GM19193 (cell line): ENCODE results near the gene TBX4.

Experiments
- POLR2A ChIP-seq: IDR thresholded peaks from 4 replicates; pipeline ENCODE4 v1.6.1; 2011; ENCODE audit not compliant: insufficient read depth, insufficient read length; ENCODE audit errors: extremely low read depth

TBX4 gene

DNA sequence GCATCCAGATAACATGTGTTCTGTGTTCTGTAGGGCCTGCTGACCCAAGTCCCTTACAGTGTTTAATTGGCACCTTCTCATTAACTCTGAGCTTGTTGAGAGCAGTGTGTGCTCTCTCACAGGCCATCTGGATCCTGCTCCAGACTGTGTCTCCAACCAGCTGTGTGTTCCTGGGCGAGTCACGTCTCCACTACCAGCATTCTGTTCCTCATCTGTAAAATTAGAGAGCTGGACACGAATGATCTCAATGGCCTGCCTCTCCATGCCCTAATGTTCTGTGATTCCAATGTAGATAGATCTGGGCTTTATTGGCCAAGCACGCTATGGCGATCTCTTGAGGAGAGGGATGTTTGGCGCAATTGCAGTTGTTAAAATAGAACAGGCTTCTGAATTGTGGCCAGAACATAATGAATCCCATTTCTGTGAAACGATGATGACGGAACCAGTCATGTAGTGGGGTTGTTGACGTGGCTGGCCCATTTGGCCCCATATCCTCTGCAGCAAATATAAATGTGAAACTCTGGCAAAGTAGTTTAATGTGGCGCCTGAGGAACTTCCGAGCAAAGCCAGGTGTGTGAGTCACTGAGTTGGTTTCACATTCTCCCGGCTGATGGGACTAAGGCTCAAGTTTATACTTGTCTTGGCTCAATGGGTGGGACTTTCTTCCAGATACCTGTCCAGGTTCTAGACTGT lies 22.2 kb downstream of the TBX4 start:
- no peak for TF ChIP-seq POLR2A

DNA sequence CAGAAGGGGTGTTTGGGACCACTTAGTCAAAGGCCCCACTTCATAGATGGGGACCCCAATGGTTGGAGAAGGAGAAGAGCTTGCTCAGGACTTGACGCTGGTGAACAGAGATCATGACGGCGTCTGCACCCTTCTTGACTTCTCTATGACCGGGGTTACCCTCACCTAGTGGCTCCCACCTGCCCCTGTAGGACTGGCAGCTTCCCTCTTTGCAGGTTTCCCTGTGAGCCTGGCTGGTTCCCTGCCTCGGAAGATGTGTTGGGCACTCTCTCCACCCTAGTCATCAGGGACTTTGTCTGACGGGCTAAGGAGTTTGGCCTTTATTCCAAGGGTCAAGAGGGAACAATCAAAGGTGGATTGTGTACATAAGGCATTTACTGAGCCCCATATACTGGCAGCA lies 22.7 kb downstream of the TBX4 start:
- no peak for TF ChIP-seq POLR2A

DNA sequence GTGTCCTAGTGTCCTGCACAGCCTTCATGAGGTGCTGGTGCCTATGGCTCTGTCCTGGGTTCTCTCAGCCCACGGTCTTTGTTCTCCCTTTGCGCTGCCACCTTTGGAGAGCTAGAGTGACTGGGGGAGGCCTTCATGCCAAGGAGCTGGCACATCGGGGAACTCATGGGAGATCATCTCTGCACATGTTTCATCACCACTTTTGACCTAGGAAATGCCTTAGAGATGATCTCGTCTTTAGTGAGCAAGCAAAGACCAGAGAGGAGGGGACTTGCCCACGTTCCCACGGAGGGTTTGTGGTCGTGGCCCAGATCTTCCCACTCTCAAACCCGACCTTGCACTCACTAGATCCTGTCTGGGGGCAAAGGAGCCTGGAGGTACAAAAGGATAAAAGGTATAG lies 23.5 kb downstream of the TBX4 start:
- TF ChIP-seq POLR2A, result no peak

DNA sequence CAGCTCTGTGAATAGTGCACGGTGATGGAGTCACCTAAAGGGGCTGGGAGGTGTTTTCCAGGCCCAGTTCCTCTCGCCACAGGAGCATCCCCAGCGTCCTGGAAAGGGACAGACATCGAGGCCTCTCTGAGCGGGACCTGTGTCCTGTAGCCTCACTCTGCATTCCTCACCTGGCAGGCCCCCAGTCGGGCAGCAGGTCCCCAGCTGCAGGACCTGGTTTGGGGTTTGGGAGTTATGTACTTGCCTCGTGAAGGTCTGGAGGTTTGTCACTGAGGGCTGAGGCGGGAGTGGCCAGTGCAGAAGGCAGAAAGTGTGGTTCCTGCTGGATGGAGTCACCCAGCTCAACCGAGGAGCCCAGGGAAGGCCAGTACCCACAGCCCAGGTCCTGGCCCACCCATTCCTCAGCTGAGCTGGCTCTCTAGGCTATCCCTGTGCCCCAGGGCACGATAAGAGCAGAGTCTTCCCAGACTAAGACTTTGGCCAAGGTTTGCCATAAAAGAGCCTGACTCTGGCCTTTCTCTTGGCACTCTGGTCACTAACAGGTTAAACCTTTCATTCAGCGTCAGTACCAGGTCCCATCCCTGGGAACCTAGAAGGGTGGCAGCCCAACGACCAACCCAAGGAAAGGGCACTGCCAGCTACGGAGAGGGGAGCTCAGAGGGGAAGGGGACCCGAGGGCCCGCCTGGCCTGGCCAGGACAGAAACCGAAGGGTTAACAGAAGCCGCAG lies 24.4 kb downstream of the TBX4 start:
- TF ChIP-seq POLR2A, result no peak

DNA sequence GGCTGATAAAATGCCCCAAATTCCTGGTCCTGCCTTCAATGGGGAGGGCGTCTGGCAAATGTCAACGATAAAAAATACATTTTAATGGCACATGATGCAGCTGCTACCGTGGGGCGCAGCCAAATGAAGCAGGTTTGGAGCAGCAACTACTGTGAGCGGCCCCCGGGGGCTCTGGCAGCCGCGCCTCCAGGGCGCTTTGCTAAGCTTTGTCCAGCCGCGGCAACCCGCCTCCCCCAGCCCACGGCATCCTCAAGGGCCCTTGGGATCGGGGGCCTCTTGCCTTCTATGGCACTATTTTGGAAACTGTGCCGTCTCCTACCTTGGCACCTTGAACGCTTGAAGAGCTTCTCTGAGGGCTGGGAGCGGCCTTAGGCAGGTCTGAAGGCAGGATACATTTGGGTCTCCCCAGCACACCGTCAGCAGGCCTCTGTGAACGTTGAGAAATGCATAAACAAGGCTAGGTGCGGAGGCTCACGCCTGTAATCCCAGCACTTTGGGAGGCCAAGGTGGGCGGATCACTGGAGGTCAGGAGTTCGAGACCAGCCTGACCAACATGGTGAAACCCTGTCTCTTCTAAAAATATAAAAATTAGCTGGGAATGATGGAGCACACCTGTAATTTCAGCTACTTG lies 25.1 kb downstream of the TBX4 start:
- TF ChIP-seq POLR2A, result no peak

DNA sequence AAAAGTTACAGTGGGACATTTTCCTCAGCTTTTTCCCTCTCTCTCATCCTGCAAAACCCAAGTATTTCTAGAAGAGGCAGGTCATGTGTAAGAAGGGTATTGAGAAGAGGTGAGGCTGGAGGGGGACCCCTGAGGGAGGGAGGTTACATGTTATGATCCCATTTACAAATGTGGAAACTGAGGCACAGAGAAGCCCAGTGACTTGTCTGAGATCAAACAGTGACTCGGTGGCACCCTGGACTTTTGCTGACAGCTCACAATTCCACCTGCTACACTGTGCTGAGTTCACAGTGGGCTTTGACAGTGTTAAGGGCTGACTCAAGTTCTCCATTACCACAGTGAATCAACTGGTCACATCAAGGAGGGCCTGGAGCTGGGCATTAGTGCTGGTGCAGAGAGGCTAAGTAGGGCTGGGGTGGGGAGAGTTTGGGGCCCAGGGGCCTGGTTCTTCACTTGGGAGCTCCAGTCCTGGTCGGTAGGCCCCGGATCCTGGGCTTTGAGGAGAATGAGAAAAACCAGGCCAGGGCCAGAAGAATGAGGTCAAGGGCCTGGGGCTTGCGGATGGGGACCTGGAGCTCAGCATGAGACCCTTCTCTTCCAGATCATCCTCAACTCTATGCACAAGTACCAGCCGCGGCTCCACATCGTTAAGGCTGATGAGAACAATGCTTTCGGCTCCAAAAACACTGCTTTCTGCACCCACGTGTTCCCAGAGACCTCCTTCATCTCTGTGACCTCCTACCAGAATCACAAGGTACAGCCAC lies 26.0 kb downstream of the TBX4 start:
- no peak for TF ChIP-seq POLR2A

DNA sequence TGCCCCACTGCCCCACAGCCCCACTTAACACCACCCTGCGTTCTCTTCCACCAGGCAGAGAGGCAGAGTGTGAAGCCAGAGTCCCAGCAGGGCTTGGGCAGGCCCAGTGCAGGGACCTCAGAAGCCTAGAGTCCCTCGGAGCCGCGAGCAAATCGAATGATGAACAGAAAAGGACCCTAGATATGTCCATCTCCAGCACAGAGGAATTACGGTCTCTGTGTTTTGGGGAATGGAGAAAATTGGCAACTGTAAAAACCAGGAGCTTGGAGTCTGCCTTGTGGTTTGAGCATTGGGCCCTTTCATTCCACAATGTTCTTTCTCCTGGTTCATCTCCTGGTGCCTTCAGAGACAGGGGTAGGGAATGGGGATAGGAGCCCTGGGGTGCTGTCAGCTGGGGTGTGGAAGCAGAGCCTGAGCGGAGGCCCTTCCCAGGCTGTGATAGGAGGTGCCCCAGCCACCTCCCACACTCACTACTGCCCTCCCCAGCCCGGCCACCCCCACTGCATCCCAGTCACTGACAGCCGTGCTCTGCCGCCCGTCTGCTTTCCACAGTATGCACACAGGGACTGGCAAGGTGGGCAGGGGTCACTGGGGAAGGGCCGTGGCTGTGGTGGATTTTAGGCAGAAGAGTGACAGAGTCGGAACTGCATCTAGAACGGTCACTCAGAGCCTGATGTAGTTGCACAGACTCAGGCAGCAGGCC lies 26.7 kb downstream of the TBX4 start:
- TF ChIP-seq POLR2A, result no peak

DNA sequence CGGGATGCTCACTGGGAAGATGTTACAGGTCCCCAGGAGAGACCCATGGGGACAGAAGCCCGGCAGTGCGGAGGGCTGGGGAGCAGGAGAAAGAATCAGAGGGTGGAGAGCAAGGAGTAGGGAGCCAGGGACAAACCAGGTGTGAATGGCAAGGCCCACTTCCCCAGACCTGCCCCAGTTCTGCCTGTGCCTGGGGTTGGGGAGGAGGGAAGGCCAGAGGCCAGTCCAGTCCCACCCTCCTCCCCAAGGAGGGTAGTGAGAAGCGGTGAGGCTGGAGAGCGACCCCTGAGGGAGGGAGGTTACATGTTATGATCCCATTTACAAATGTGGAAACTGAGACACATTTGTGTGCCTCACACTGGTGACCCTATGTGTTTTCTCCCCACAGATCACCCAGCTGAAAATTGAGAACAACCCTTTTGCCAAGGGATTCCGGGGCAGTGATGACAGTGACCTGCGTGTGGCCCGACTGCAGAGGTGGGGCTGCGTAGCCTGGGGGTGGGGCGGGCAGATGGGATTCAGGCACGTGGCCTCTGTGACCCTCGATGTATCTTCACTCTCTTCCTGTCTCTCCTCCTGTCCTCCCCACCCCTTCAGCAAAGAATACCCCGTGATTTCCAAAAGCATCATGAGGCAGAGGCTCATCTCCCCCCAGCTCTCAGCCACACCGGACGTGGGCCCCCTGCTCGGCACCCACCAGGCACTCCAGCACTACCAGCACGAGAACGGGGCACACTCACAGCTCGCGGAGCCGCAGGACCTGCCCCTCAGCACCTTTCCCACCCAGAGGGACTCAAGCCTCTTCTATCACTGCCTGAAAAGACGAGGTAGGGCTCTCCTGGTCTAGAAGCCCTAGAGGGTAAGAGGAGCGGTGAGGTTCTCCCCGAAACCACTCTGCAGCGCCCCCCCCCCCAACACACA lies 27.5 kb downstream of the TBX4 start:
- no peak for TF ChIP-seq POLR2A

DNA sequence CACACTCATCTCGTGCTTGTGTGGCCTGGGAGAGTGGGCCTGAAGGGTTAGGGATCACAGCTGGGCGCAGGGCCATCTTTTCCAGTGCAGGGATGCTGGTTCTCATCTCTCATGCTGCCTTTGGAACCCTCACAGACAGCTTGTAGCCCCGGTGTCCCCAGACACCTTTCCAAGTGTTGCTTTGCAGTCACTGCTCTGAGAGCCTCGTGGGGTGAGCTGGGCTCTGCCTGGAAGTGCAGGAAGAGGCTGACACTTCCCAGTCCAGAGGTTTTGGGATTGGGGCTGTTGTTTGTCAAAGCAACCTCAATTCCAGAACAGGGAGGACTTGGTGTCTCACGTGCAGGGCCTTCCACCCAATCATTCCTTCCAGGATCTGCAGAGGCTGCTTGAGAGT lies 28.2 kb downstream of the TBX4 start:
- no peak for TF ChIP-seq POLR2A

DNA sequence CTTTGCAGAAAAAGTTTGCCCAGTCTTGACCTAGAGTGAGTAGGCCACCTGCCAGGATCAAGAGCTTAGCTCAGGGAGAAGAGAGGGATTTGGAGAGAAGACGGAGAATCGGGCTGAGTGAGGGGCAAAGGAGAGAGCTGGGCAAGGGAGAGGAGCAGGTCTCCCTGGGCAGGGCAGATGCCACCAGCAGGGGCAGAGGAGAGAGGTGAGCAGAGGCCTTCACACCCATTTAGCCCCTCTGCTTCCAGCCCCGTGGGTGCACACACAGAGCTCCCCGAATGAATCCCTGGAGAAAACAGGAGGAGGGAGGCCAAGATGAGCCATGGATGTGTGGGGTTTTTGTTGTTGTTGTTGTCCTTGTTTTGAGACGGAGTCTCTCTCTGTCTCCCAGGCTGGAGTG lies 29.2 kb downstream of the TBX4 start:
- no peak for TF ChIP-seq POLR2A

DNA sequence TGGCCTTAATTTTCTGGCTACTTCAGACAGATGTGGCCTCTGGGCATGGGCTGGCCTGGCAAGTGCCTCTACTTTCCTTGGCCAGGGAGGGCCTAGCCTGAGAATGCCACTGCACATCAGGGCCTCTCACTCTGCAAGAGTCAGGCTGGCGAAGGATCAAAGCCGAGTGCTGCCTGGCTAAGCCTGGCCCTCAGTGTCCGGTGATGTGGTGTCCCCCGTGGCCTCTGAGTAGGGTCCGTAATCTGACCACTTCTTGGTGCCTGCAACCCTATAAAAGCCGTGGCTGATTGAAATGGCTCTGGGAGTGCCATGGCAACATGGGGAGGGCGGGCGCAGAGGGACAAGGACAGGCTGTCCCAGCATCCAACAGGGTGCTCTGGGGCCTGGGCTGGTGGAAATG lies 30.2 kb downstream of the TBX4 start:
- TF ChIP-seq POLR2A, result no peak

DNA sequence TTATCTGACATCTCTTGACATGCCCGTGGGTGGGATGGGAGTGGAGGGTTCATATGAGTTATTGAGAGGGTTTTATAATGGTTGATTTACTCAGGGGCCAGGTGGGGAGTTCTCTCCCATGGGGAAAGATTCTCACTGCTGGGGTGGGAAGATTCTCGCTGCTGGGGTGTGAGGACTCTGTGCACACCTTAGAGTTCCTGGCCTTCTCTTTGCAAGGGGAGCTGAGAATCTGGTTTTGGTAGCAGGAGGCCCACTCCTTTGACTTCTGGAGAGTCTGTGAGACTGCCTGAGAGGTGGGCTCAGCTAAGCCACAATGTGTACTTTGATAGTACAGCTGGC lies 31.5 kb downstream of the TBX4 start:
- no peak for TF ChIP-seq POLR2A

DNA sequence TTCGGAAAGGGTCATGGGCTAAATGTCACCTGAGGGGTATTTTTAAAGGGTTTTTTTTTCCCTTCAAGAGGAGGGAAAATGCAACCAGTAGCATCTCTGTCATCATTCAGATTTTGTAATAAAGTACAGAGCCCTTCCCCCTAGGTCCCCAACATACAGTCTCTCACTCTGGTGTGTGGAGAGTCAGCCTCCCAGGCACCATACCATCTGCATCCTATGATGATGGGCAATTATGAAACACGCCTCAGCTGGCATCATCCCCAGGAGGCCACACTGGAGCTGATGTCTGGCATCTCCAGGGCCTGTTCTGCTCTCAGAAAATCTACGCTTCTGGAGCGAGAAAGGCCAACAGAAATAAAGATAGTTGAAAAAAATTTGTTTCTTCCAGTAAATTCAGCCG lies 32.0 kb downstream of the TBX4 start:
- TF ChIP-seq POLR2A, result no peak
